ENCODE results near the gene NALCN.

DNA sequence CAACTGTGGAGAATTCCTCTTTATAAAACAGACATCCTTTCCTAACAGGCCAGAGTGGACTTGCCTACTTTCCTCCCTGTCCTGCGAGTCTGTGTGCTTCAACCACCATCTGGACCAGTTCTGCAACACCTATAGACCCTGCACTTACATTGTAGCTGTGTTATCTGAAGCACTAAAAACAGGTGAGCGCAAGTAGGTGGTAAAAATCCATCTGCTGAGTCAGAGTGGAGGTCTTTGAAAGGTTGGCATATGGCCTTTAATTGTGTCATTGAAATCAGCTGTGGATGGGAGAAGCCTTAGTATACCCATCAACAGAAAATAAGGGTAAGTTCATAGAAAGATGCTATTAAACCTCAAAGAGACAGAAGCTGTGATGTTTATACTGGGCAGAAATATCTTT lies 7.6 kb upstream of the NALCN start:
- TF ChIP-seq CTCF (IDR thresholded peaks at IDR 0.05; ENCODE audit: borderline replicate concordance, extremely low read depth, low read length, poor library complexity, severe bottlenecking) = no peak
- TF ChIP-seq EZH2 (IDR thresholded peaks at IDR 0.05; ENCODE audit: borderline replicate concordance, low read depth, low read length, severe bottlenecking) = no peak

Data from DND-41 (cell line).